GM19395 (cell line): ENCODE measurements around the gene KLK7.

Source experiments
- ATAC-seq: cut with Tn5 transposase; IDR thresholded peaks from one replicate; pipeline ENCODE4 v1.9.1; 2021; ENCODE audit warnings: mild to moderate bottlenecking, moderate library complexity; ENCODE audit not compliant: unreplicated experiment

The KLK7 gene

GRCh38 chr19:50983625-50984292 is at the start of gene KLK7:
Gene KLK7 (minus strand): TSS chr19:50983917. CDS start chr19:50982399, 1,518 bp downstream.
- no peak for ATAC-seq

GRCh38 chr19:51031880-51032225 is 48.1 kb upstream of the KLK7 start:
- no peak for ATAC-seq

- ATAC-seq: no peak
Observed at GRCh38 chr19:51031220-51031879, 47.6 kb upstream of the KLK7 start.

- no peak for ATAC-seq
Observed at GRCh38 chr19:51030631-51031030, 46.9 kb upstream of the KLK7 start.

GRCh38 chr19:51029718-51030117 is 46.0 kb upstream of the KLK7 start:
- ATAC-seq: no peak

- ATAC-seq: no peak
Observed at GRCh38 chr19:51027873-51028272, 44.2 kb upstream of the KLK7 start.

GRCh38 chr19:51027126-51027806 is 43.5 kb upstream of the KLK7 start:
- no peak for ATAC-seq

GRCh38 chr19:51026554-51026831 is 42.8 kb upstream of the KLK7 start, which contains the start of gene KLK11:
Gene KLK11 (minus strand): TSS chr19:51026616. CDS start chr19:51025631, 985 bp downstream.
- ATAC-seq: no peak

GRCh38 chr19:51025809-51026553 is 42.3 kb upstream of the KLK7 start:
- ATAC-seq: no peak

- no peak for ATAC-seq
Observed at GRCh38 chr19:51025401-51025800, 41.7 kb upstream of the KLK7 start.

GRCh38 chr19:51024924-51025323 is 41.2 kb upstream of the KLK7 start:
- ATAC-seq: no peak

- ATAC-seq: no peak
Observed at GRCh38 chr19:51023946-51024345, 40.2 kb upstream of the KLK7 start.

GRCh38 chr19:51022526-51022925 is 38.8 kb upstream of the KLK7 start:
- ATAC-seq: no peak

GRCh38 chr19:51020988-51021651 is 37.4 kb upstream of the KLK7 start:
- ATAC-seq: no peak

GRCh38 chr19:51019544-51019925 is 35.8 kb upstream of the KLK7 start, which contains the start of gene KLK10:
Gene KLK10 (minus strand): TSS chr19:51019709. CDS start chr19:51019130, 579 bp downstream.
- no peak for ATAC-seq

- no peak for ATAC-seq
Observed at GRCh38 chr19:51018745-51019543, 35.2 kb upstream of the KLK7 start.

GRCh38 chr19:51016798-51017683 is 33.3 kb upstream of the KLK7 start:
- no peak for ATAC-seq

GRCh38 chr19:51015691-51016267 is 32.1 kb upstream of the KLK7 start:
- ATAC-seq: no peak

- ATAC-seq: no peak
Observed at GRCh38 chr19:51014242-51014641, 30.5 kb upstream of the KLK7 start.
